ENCODE results near the gene NDUFS8. TPM values are rescaled to one million over a fixed set of nuclear protein-coding genes. Genes with fewer than 3 reads are reported as not detected.

Gene NDUFS8
- total and polyA plus RNA-seq, 2 of the 13 experiments (the other 11 are each of a cell fraction or from before 2014, with no cell fraction given): 96.7 to 158 TPM

DNA sequence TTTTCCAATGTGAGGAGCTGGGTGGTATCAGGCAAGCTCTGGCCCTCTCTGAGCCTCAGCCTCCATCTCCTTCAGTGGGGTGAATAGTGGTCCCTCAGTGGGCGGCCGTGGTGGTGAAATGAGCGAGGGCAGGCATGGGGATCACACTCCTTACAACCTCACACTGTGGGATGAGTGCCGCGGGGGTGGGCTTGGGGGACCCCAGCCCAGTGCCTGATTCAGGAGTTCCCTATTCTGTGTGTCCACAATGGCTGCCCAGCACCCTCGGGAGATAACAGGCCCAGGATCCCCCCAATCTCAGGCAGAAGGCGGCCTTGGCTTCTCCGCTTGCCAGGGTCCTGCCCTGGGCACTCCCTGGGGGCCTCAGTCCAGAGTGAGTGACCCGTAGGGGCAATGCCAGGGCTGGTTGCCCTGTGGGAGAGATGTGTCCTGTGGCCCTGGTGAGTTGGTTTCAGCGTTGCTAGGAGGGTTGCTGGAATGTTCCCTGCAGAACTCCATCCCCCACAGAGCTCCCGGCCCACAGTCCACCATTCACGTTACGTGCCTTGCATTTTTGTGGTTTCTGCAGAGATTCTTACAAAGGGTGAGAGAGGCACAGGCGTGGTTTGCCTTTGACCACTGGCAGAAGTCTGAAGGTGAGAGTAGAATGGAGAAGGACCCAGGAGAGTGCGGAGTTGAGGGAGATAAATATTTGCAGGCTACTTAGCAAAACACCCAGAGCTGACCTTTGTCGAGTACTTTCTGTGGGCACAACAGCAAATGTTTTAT lies 17.5 kb upstream of the NDUFS8 start (continued):
- TF ChIP-seq, protein P1, sequence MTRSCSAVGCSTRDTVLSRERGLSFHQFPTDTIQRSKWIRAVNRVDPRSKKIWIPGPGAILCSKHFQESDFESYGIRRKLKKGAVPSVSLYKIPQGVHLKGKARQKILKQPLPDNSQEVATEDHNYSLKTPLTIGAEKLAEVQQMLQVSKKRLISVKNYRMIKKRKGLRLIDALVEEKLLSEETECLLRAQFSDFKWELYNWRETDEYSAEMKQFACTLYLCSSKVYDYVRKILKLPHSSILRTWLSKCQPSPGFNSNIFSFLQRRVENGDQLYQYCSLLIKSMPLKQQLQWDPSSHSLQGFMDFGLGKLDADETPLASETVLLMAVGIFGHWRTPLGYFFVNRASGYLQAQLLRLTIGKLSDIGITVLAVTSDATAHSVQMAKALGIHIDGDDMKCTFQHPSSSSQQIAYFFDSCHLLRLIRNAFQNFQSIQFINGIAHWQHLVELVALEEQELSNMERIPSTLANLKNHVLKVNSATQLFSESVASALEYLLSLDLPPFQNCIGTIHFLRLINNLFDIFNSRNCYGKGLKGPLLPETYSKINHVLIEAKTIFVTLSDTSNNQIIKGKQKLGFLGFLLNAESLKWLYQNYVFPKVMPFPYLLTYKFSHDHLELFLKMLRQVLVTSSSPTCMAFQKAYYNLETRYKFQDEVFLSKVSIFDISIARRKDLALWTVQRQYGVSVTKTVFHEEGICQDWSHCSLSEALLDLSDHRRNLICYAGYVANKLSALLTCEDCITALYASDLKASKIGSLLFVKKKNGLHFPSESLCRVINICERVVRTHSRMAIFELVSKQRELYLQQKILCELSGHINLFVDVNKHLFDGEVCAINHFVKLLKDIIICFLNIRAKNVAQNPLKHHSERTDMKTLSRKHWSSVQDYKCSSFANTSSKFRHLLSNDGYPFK (CRISPR knock-in tag; IDR thresholded peaks at IDR 0.05; ENCODE audit: borderline replicate concordance): no peak
- peak; percentile 39; the same call in 1 of the 2 replicates for TF ChIP-seq KDM2A (CRISPR knock-in tag; IDR thresholded peaks at IDR 0.05; ENCODE audit: borderline replicate concordance, low read depth)
- peak; percentile 76; the same call in 1 of the 2 replicates for TF ChIP-seq HNF4G (IDR thresholded peaks at IDR 0.05; ENCODE audit: borderline replicate concordance, low read depth, low read length)
- TF ChIP-seq HNF4G (CRISPR knock-in tag; IDR thresholded peaks at IDR 0.05; ENCODE audit: borderline replicate concordance, low read depth): no peak
- TF ChIP-seq PHF8 (CRISPR knock-in tag; IDR thresholded peaks at IDR 0.05): peak; percentile 34; the same call in 1 of the 2 replicates
- TF ChIP-seq SIX4 (CRISPR knock-in tag; IDR thresholded peaks at IDR 0.05): no peak
- TF ChIP-seq, protein P2, sequence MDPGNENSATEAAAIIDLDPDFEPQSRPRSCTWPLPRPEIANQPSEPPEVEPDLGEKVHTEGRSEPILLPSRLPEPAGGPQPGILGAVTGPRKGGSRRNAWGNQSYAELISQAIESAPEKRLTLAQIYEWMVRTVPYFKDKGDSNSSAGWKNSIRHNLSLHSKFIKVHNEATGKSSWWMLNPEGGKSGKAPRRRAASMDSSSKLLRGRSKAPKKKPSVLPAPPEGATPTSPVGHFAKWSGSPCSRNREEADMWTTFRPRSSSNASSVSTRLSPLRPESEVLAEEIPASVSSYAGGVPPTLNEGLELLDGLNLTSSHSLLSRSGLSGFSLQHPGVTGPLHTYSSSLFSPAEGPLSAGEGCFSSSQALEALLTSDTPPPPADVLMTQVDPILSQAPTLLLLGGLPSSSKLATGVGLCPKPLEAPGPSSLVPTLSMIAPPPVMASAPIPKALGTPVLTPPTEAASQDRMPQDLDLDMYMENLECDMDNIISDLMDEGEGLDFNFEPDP (CRISPR knock-in tag; conservative IDR thresholded peaks at IDR 0.05): no peak
- TF ChIP-seq, protein P3, sequence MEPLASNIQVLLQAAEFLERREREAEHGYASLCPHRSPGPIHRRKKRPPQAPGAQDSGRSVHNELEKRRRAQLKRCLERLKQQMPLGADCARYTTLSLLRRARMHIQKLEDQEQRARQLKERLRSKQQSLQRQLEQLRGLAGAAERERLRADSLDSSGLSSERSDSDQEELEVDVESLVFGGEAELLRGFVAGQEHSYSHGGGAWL (CRISPR knock-in tag; IDR thresholded peaks at IDR 0.05): no peak
- TF ChIP-seq IRF2 (CRISPR knock-in tag; IDR thresholded peaks at IDR 0.05): peak; percentile 22; the same call in 1 of the 2 replicates
- 0 out of 2 replicates have a peak, but pooled peaks have one; percentile 17 for TF ChIP-seq BRD4 (CRISPR knock-in tag; IDR thresholded peaks at IDR 0.05)
- TF ChIP-seq ZNF136 (CRISPR knock-in tag; IDR thresholded peaks at IDR 0.05; ENCODE audit: low read depth): no peak
- no peak for TF ChIP-seq ZNF12 (CRISPR knock-in tag; IDR thresholded peaks at IDR 0.05)
- TF ChIP-seq RFXAP (CRISPR knock-in tag; IDR thresholded peaks at IDR 0.05; ENCODE audit: borderline replicate concordance): peak; percentile 59; the same call in 1 of the 2 replicates
- no peak for TF ChIP-seq EHMT2 (IDR thresholded peaks at IDR 0.05; ENCODE audit: borderline replicate concordance, low read depth, low read length)
- no peak for TF ChIP-seq ZFP36 (IDR thresholded peaks at IDR 0.05; ENCODE audit: borderline replicate concordance, low read depth, low read length, partially characterized antibody)
- TF ChIP-seq ZBTB20 (CRISPR knock-in tag; IDR thresholded peaks at IDR 0.05; ENCODE audit: borderline replicate concordance, low read depth): 0 out of 2 replicates have a peak, but pooled peaks have one; percentile 13
- TF ChIP-seq NBN (conservative IDR thresholded peaks at IDR 0.05): no peak
- TF ChIP-seq, protein P4, sequence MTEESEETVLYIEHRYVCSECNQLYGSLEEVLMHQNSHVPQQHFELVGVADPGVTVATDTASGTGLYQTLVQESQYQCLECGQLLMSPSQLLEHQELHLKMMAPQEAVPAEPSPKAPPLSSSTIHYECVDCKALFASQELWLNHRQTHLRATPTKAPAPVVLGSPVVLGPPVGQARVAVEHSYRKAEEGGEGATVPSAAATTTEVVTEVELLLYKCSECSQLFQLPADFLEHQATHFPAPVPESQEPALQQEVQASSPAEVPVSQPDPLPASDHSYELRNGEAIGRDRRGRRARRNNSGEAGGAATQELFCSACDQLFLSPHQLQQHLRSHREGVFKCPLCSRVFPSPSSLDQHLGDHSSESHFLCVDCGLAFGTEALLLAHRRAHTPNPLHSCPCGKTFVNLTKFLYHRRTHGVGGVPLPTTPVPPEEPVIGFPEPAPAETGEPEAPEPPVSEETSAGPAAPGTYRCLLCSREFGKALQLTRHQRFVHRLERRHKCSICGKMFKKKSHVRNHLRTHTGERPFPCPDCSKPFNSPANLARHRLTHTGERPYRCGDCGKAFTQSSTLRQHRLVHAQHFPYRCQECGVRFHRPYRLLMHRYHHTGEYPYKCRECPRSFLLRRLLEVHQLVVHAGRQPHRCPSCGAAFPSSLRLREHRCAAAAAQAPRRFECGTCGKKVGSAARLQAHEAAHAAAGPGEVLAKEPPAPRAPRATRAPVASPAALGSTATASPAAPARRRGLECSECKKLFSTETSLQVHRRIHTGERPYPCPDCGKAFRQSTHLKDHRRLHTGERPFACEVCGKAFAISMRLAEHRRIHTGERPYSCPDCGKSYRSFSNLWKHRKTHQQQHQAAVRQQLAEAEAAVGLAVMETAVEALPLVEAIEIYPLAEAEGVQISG (CRISPR knock-in tag; IDR thresholded peaks at IDR 0.05): peak; percentile 38
- no peak for TF ChIP-seq STAT5B (CRISPR knock-in tag; IDR thresholded peaks at IDR 0.05)
- TF ChIP-seq, protein P5, sequence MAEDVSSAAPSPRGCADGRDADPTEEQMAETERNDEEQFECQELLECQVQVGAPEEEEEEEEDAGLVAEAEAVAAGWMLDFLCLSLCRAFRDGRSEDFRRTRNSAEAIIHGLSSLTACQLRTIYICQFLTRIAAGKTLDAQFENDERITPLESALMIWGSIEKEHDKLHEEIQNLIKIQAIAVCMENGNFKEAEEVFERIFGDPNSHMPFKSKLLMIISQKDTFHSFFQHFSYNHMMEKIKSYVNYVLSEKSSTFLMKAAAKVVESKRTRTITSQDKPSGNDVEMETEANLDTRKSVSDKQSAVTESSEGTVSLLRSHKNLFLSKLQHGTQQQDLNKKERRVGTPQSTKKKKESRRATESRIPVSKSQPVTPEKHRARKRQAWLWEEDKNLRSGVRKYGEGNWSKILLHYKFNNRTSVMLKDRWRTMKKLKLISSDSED (CRISPR knock-in tag; IDR thresholded peaks at IDR 0.05): no peak
- TF ChIP-seq ZNF572 (CRISPR knock-in tag; IDR thresholded peaks at IDR 0.05): no peak
